ENCODE data around the gene ROBO3. TPM values are rescaled to one million over a fixed set of nuclear protein-coding genes. Genes with fewer than 3 reads are reported as not detected.
A peak's percentile ranks its signal among the peaks of the same experiment; 100 is the strongest.

ROBO3 gene
- total and polyA plus RNA-seq, 2 of the 8 experiments (the other 6 are each of a cell fraction or from before 2014, with no cell fraction given), result 12.1 to 24.6 TPM

- Histone ChIP-seq H2BK5ac (ENCODE audit: low read depth, low read length) (no peak overlapping the region), H3K4me1 (replicated peaks in 1 of 4; ENCODE audit: control insufficient read depth in 3 of 4, insufficient read depth in 4 of 4, low read length in 3 of 4) (peaks cover 0 to 2% (median 1%) of the 10 kb centered on the region in 4 experiments; a peak in 3 of 7 replicates), H3K79me1 (ENCODE audit: low read depth, low read length) (no peaks in the 10 kb centered on the region), H4K20me1 (replicated peaks in 1 of 2; ENCODE audit: control insufficient read depth in 1 of 2, insufficient read depth in 2 of 2, low read length in 2 of 2) (no peaks in the 10 kb centered on the region), H4K5ac (ENCODE audit: insufficient read length, low read depth, low read length) (no peak overlapping the region), H2AFZ (ENCODE audit: low read length) (no peak overlapping the region), H3K9ac (replicated peaks in 1 of 4; ENCODE audit: extremely low read depth in 1 of 4, low read depth in 3 of 4, low read length in 3 of 4) (no peak overlapping the region), H2BK12ac (ENCODE audit: low read depth, low read length) (no peak overlapping the region), H3K27me3 (replicated peaks in 1 of 4; ENCODE audit: control insufficient read depth in 3 of 4, extremely low read depth in 1 of 4, insufficient read depth in 3 of 4, low read length in 3 of 4) (peaks cover 0 to 6% (median 0%) of the 10 kb centered on the region in 4 experiments; a peak in 3 of 7 replicates), H3K14ac (ENCODE audit: insufficient read length) (no peak overlapping the region), H2AK5ac (ENCODE audit: low read depth, low read length) (no peak overlapping the region), H3K36me3 (ENCODE audit: control insufficient read depth in 2 of 4, insufficient read depth in 4 of 4, low read length in 3 of 4) (no peaks in the 10 kb centered on the region), H3K56ac (replicated peaks; ENCODE audit: insufficient read length, low read depth, low read length) (no peak overlapping the region), H2BK15ac (ENCODE audit: low read length) (no peak overlapping the region), H3K4ac (replicated peaks; ENCODE audit: insufficient read length, low read depth, low read length) (no peak overlapping the region), H3K9me3 (ENCODE audit: insufficient read depth in 2 of 2, low read depth in 1 of 2, low read length in 1 of 2) (no peaks in the 10 kb centered on the region), H3K4me3 (ENCODE audit: extremely low read depth in 1 of 4, insufficient read depth in 2 of 4, low read depth in 3 of 4, low read length in 4 of 4) (no peak overlapping the region), H3K79me2 (ENCODE audit: control insufficient read depth in 1 of 2, insufficient read depth in 2 of 2, low read length in 2 of 2) (no peaks in the 10 kb centered on the region), H3K23ac (ENCODE audit: insufficient read length) (no peak overlapping the region), H3K18ac (ENCODE audit: extremely low read depth, low read length) (peak overlapping the region; percentile 13; the same call in 1 of the 2 replicates), H4K8ac (ENCODE audit: extremely low read depth, insufficient read depth, low read length) (no peak overlapping the region), H2BK20ac (ENCODE audit: low read length) (no peak overlapping the region), H3K23me2 (ENCODE audit: low read depth, low read length) (no peaks in the 10 kb centered on the region), H3K4me2 (ENCODE audit: insufficient read depth in 1 of 2, low read depth in 2 of 2, low read length in 2 of 2) (no peak overlapping the region), H3K27ac (ENCODE audit: low read depth, low read length) (no peak overlapping the region), H2BK120ac (replicated peaks; ENCODE audit: low read depth, low read length) (no peak overlapping the region), H4K91ac (replicated peaks; ENCODE audit: insufficient read length, low read length) (no peak overlapping the region)
- POLR2A ChIA-PET (ENCODE audit: partially characterized antibody), result no interaction called here
- CTCF ChIA-PET (ENCODE audit: partially characterized antibody), result interaction anchor here (0.6 to 4.1 kb wide), 10 partner anchors 8 to 190 kb away, joined by 3 to 13 read pairs (median 6); partner anchors contain the start of gene HEPACAM
- FAIRE-seq, result no peak
- DNase-seq (ENCODE audit: low read depth in 1 of 2, low spot score in 2 of 2), result peak in 1 of 2 experiments; percentile 43
- 80% methylated on average over 5 of the region's 5 CpGs; no CpG with 5 or more reads in 1 of the 2 experiments for WGBS, 2 experiments (ENCODE audit: extremely low coverage in 1 of 2, insufficient coverage in 1 of 2, insufficient read length in 1 of 2, insufficient replicate concordance in 2 of 2, low coverage in 1 of 2, low lambda C conversion rate in 2 of 2, missing lambda C conversion rate in 1 of 2)
- TF ChIP-seq TAF1 (IDR thresholded peaks at IDR 0.05; ENCODE audit: low read depth, low read length), result no peak
- TF ChIP-seq SIRT6 (IDR thresholded peaks at IDR 0.05; ENCODE audit: low read length), result no peak
- no peak for TF ChIP-seq SIN3A (conservative IDR thresholded peaks at IDR 0.05 in 1 of 2, IDR thresholded peaks at IDR 0.05 in 1 of 2; ENCODE audit: low read depth in 1 of 2, low read length in 2 of 2)
- TF ChIP-seq ZNF274 (IDR thresholded peaks at IDR 0.05; ENCODE audit: borderline replicate concordance, extremely low read depth, low read length), result no peak
- no peak for TF ChIP-seq RAD21 (IDR thresholded peaks at IDR 0.05 in 1 of 2, conservative IDR thresholded peaks at IDR 0.05 in 1 of 2; ENCODE audit: low read depth in 2 of 2, low read length in 2 of 2)
- no peak for TF ChIP-seq RBBP5 (IDR thresholded peaks at IDR 0.05; ENCODE audit: borderline replicate concordance, low read depth, low read length)
- TF ChIP-seq, protein P1, sequence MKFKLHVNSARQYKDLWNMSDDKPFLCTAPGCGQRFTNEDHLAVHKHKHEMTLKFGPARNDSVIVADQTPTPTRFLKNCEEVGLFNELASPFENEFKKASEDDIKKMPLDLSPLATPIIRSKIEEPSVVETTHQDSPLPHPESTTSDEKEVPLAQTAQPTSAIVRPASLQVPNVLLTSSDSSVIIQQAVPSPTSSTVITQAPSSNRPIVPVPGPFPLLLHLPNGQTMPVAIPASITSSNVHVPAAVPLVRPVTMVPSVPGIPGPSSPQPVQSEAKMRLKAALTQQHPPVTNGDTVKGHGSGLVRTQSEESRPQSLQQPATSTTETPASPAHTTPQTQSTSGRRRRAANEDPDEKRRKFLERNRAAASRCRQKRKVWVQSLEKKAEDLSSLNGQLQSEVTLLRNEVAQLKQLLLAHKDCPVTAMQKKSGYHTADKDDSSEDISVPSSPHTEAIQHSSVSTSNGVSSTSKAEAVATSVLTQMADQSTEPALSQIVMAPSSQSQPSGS (IDR thresholded peaks at IDR 0.05; ENCODE audit: low read length), result no peak
- no peak for TF ChIP-seq SUZ12 (IDR thresholded peaks at IDR 0.05; ENCODE audit: low read length)
- no peak for TF ChIP-seq POLR2AphosphoS5 (IDR thresholded peaks at IDR 0.05; ENCODE audit: low read depth, low read length)
- no peak for TF ChIP-seq ASH2L (IDR thresholded peaks at IDR 0.05; ENCODE audit: low read length)
These were observed 35.2 kb downstream of the ROBO3 start for GRCh38 chr11:124900464-124900863.

Measured in H1 (cell line).